Suprapubic skin (tissue), 4 donors: ENCODE results near the gene RGS17.

Source experiments
- POLR2A ChIP-seq, 2 donors: fragments of 450-650 bp; IDR thresholded peaks; one replicate each; pipeline ENCODE4 v1.6.1; 2017; ENCODE audit warnings: antibody characterized with exemption in 2 of 2, mild to moderate bottlenecking in 2 of 2, moderate library complexity in 2 of 2
- POLR2AphosphoS5 ChIP-seq, 3 donors: sonication (generic); formaldehyde crosslinking; IDR thresholded peaks; one replicate each; pipeline ENCODE4 v1.6.1; 2017; ENCODE audit warnings: antibody characterized with exemption in 3 of 3
- TF ChIP-seq, protein P1 (sequence below), 2 donors: fragments of 200-600 bp in 1 of 2; fragments of 450-650 bp in 1 of 2; sonication (generic) in 1 of 2; IDR thresholded peaks; one replicate each; pipeline ENCODE4 v1.5.1; 2016 to 2019; ENCODE audit warnings: antibody characterized with exemption in 2 of 2, mild to moderate bottlenecking in 1 of 2, moderate library complexity in 1 of 2

DNA sequence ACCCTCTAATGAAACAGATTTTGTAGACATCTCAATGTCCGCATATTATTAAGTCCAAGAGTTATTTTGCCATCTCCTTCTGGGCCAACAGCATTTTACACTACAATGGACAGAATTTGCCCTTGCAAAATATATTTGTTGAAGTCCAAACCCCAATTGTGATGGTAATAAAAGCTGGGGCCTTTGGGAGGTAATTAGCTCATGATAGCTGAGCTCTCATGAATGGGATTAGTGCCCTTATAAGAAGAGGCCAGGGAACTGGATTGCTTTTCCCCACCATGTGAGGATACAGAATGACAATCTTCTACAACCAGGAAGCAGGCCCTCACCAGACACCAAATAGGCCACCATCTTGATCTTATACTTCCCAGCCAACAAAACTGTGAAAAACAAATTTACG lies 83.7 kb downstream of the RGS17 start:
- TF ChIP-seq POLR2A (IDR thresholded peaks at IDR 0.05) (no peak), POLR2AphosphoS5 (IDR thresholded peaks at IDR 0.05) (no peak)
- TF ChIP-seq, protein P1, sequence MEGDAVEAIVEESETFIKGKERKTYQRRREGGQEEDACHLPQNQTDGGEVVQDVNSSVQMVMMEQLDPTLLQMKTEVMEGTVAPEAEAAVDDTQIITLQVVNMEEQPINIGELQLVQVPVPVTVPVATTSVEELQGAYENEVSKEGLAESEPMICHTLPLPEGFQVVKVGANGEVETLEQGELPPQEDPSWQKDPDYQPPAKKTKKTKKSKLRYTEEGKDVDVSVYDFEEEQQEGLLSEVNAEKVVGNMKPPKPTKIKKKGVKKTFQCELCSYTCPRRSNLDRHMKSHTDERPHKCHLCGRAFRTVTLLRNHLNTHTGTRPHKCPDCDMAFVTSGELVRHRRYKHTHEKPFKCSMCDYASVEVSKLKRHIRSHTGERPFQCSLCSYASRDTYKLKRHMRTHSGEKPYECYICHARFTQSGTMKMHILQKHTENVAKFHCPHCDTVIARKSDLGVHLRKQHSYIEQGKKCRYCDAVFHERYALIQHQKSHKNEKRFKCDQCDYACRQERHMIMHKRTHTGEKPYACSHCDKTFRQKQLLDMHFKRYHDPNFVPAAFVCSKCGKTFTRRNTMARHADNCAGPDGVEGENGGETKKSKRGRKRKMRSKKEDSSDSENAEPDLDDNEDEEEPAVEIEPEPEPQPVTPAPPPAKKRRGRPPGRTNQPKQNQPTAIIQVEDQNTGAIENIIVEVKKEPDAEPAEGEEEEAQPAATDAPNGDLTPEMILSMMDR (IDR thresholded peaks at IDR 0.05) = no peak
